GM18909 (cell line): ENCODE results near the gene RAB11FIP5.

Source experiments
- ATAC-seq: cut with Tn5 transposase; IDR thresholded peaks from one replicate; pipeline ENCODE4 v1.9.1; 2021; ENCODE audit warnings: mild to moderate bottlenecking; ENCODE audit not compliant: unreplicated experiment, poor library complexity

The RAB11FIP5 gene

DNA sequence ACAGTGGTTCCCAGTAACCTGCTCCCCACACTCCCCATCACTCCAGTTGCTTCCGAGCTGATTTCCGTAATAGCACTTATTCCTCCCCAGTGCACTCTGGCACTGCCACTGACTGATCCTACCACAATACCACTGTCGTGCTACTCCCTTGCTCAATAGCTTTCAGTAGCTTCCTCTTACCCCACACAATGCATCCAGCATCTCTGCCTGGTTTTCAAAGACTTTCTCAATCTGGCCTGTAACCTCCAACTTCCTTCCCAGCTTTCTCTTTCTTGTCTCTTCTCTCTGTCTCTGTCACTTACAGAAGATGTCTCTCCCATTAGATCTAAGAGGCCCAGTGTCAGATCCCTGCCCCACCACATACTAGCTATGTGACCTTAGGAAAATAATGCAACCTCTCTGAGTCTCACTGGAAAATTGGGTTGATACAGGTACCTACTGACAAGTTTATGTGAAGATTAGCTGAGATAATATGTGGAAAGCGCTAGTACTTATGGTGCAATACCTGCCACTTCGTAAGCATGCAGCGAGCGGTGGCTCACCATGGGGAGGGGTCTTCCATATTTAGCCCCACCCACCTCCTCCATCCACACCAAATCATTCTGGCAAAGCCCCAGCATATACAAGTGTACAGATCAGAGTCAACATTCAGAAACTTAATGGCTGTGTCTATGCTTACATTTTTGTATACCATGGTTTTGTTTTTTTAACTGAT is 77.9 kb downstream of the RAB11FIP5 start:
- no peak for ATAC-seq

DNA sequence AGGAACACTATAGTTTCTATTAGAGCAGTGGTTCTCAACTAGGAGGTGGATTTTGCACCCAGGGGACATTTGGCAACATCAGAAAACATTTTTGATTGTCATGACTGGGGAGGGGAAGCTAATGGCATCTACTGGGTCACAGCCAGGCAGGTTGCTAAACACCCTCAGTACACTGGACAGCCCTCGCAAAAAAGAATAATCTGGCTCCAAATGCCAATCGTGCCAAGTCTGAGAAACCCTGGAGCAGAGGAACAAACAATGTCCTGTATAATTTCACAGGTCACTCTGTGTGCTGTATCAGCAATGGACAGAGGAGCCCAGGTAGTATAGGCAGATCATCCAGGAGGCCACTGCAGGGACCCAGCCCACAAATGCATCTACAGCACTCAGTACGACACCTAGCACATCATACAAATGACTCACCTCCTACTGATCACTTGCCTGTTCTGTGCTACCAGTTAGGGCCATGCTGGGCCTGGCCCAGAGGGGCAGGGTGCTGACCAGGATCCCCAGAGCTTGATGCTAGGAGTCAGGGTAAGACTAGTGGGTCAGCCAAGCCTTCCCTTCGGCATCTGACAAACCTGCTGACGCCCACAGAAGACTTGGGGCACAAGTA is 78.9 kb downstream of the RAB11FIP5 start:
- ATAC-seq: no peak

DNA sequence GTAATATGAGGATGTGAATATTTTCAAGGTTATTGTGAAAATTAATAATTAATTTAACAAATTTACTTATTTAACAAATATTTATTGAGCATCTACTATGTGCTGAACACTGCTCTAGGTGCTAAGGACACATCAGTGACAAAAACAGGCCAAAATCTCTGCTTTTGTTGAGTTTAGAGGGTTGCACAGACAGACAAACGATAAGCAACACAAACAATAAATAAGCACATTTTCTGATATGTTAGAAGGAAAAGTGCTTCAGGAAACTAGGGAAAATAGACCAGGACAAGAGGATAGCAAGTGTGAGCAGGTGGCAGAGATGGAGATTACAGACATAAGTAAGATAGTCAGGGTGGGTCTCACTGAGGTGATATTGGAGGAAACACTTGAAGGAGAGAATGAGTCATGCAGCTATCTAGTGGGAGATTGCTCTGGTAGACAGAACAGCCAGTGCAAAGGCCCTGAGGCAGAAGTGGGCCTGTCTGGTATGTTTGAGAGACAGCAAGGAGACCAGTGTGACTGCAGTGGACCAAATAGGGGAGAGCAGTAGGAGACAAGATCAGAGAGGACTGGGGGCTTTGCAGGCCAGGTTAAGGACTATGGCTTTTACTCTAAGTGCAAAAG is 79.5 kb downstream of the RAB11FIP5 start:
- ATAC-seq: no peak

DNA sequence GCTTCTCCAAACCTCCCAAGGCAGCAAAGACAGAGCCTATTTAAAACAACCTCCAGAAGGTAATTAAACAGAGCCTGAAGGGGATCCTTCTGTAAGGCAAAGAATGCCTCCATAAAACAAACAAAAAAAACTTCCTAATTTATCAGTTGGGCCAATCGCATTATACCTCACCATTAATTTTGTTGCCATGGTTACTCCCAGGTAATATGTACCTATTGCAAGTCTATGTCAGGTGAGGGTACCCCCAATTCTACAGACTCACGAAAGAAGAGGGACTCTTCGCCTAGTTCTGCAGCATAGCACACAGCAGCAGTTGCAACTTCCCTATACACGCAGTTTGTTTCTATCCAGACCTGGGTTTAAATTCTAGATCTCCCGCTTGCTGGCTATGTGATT is 80.0 kb downstream of the RAB11FIP5 start:
- ATAC-seq: no peak

DNA sequence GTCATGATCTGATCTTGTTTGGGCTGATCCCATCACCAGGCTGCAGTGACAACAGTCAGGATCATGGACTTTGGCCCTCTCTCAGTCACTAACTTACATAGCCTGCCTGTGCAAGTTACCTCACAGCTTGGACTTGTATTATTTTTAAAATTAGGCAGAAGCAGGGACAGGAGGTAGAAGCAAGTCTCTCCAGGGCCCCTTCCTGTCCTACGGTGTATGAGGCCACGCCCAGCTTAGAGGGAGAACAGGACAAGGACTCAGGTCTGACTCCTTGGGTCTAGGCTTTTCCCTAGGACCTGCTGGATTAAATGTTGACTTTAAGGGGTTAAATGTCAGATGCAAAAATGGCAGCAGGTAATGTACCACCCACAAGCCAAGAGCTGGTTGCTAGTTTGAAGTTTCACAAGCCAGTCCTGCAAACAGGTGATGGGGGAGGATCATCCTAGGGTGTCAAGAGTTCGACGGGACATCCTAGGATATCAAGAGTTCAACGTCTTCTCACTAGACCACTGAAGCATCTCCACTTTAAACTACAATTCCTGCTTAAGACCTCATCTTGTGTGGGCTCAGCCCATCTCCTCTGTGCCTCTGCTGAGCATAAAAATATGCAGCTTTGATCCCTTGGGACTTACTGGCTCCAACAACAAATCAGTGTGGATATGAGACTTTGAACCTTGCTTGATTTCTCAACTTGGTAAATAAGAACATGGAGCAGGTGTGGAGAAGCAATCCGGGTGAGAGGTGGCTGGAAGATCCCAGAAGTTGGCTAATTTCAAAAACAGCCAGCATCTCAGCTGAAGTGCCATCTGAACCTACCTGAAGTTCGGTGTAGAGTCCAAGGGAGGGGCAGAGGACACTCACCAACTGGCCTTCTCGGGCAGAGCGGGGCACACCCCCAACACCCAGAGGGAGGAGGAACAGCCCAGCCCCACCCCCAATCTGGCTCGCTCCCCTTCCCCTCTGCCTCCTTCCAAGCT is 80.7 kb downstream of the RAB11FIP5 start:
- no peak for ATAC-seq

DNA sequence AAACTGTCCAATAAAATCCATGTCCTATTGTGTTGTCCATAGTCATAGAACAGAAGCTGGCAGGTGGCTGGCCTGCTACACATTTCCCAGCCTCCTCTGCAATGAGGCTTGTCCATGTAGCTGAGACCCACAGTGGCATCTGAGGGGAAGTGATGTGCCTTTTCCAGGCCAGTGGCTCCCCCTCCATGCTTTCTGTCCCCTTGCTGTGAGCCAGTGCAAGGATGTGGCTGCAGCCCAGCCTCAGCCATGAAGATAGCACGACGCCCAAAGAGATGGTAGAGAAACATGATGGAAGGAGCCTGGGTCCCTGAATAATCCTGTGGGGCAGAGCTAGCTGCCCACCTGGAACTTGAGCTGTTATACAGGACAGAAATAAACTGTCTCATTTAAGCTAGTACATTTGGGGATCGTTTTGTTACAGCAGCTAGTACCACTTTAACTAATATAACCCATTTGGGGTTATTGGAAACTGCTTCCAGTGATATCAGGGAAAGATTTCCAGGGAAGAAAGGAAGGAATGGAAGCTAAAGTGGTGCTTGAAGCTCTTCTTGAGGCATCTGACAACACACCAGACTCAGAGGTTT is 81.6 kb downstream of the RAB11FIP5 start:
- ATAC-seq: no peak

DNA sequence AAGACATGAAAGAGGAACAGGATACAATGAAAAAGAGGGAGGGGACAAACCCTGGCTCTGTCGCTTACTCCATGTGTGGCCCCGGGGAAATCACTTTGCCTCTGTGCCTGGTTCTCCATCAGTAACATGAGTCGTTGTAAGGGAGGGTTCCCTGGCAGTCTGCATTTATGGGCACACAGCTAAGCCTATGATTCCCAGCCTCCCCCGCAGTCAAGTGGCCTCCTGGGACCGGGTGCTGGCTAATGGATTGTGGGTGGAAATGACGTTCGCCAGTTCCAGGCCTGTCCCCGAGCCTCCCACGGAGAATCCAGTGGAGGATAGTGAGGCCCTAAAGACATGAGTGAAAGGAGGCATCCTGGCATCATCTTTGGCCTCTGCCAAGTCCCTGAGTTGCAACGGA is 83.9 kb downstream of the RAB11FIP5 start:
- ATAC-seq: no peak

DNA sequence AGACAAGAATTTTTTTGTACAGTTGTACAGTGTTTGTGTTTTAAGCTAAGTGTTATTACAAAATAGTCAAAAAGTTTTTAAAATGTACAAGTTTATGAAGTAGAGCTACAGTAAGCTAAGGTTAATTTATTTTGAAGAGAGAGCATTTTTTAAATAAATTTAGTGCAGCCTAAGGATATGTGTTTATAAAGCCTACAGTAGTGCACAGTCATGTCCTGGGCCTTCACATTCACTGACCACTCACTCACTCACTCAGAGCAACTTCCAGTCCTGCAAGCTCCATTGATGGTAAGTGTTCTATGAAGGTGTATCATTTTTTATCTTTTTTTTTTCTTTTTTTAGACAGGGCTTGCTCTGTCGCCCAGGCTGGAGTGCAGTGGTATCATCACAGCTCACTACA is 85.4 kb downstream of the RAB11FIP5 start:
- no peak for ATAC-seq

DNA sequence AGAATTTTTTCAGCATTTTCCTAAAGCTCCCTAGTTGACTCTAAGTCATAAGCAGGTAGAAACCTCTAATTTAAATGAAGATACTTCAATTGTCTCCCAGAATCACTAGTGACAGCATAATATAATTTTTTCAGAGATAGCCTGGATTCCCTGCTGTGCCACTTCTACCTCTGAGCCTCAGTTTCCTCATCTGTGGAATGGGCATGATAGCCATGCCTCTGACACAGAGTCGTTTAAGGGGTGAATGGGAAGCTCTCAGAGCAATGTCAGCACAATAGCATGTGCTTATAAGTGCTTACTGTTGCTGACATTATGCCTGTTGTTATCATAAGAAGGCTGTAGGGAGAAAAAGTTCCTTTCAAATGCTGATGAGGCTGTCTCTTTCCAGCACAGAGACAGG is 89.3 kb downstream of the RAB11FIP5 start:
- no peak for ATAC-seq
